ENCODE data around the gene PDE9A.
"Not testable (repeated sequence)": the region's sequence is repeated elsewhere in the genome, so short reads cannot be mapped to it uniquely, and the experiment has no call there.

Gene PDE9A

DNA sequence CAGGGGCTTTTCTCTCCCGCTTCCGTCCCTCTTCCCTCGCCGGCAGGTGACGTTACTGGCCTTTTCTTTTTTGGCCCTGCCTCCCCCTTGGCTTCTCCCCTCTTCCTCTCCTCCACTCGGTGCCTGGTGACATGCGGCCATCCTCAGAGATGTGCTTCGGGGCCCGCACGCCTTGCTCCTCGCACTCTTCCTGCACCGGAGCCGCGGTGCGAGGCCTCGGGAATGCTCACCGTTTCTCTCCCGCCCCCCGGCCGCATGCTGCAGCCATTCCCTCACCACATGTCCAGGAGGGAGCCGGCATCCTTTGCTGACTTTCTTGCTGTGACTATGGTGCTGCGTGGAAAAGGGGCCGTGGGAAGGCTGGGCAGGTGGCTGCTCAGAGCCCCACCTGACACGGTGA, 39.3 kb downstream of the PDE9A start:
- DNase-seq, result no peak

DNA sequence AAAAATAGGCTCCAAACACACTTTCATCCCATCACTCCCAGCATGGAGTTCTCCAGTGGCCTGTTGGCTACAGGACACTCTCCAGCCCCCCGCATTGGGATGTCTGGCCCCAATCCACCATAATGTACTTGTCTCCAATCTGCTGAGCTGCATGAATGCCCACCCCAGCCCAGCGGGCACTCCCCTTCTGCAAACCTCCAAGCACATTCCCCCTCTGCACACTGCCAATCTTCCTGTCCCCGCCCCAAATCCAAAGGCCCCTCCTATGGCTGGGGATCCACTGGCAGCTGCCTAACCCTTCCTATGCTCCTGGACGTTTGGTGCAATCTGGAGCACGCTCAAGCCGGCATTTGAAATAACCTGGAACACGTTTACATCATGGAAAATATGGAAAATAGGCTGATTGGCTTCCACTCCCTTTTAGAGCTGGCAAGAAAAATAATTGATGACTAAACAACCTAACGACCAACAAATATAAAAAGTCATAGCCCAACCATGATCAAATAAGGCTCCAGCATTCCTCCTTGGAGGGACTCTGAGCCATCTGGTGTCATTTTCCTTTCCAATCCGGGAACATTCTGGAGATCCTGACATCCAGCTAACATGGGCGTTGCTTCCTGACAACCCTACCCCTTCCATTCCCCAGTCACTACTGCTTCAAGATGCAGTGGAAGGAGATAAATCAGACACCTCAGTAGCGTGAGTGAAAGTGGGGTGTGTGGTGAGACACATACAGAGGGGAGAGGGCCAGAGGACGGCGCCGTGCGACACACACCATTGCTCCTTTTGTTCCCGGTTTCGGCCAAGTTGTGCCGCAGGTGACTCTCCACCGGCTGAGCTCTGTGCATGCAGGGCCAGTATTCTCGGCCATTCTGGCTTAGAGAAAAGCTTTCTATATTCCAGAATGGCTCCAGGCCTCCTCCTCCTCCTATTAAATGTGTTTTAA, 41.6 kb downstream of the PDE9A start:
- DNase-seq, result no peak

DNA sequence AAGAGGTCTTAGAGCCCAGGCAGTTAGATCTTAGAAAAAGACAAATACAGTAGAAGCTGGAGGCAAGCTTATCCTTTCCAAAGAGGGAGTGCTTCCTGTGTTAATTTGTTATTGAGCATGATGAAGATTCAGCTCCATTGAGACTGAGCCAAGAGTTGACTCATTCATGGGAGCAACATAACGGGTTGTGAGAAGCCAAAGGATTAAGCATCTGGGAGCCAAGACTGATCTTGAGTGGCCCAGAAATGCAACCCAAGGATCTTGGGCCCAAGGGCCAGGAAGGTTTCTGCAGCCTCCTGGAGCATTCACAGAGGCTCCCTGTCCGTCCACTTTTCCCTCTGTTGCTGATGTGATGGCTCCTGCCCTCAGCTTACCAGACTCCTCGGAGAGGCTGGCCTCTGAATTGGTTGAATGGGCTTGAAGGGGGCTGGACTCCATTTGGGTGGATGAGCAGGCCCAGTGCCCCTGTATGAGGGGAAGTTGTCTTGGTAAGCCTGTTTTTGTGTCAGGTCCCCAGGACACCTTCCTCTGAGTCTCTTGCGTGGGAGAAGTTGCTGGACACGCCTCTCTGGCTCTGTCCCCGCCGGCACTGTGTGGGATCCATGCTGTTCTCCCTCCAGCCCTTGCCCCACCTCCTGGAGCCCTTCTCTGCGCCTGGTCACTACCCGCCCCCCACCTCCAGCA, 42.4 kb downstream of the PDE9A start:
- DNase-seq, result no peak

DNA sequence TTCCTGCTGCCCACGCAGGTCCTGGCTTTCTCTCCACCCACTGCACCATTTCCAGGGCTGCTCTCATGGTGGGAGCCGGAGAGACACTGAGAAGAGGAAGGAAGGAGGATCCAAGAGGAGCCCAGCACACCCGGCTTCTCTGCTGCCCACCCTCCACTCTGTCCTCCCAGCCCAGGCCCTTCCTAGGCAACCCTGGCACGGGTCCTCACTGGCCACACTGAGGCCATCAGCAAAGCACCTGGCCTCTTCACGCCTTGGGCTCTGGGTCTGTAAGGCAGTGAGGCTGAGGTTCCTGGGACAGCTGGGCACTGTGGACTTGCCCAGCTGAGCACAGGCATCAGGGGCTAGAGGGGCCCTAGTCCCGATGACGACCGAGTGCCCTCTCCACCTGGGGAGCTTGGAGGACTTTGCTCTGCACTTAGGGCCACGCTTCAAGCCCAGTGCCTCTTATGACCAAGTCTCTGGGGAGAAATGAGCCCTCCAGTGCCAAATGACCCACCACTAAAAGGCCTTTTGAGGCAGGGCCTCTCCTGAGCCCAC, 43.1 kb downstream of the PDE9A start:
- no peak for DNase-seq

DNA sequence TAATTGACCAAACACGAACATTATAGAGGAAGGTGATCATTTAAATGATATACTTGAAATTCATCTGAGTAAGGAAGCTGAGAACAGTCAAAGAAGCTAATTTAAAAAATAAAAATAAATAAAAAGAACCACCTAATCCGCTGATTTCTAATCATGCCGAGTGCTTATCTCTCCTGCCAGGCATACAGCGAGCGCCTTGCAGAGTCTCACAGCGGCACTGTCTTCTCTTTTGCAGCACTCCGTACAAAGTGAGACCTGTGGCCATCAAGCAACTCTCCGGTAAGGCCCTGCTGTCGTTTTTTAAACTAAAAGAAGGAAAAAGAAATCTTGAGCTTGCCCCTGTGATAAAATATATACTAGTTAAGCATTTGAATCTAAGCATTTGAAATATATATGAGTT, 45.3 kb downstream of the PDE9A start:
- no peak for DNase-seq

DNA sequence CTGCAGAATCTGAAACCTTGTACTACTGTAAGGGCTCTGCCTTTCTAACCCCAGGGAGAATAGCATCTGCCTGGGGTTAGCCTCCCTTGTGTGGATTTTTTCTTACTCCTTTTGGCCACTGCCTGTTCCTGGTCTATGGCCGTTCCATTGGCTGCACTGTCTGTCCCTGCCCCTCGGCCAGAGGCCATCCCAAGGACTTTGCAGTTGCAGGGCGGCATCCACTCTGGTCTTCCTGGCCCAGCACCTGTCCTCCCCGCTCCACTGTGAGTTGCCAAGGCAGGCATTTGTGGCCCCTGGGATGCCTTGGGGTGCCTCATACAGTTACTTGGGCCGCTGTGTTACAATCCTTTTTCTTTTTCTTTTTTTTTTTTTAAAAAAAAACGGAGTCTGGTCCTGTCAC, 45.8 kb downstream of the PDE9A start:
- DNase-seq, result no peak

DNA sequence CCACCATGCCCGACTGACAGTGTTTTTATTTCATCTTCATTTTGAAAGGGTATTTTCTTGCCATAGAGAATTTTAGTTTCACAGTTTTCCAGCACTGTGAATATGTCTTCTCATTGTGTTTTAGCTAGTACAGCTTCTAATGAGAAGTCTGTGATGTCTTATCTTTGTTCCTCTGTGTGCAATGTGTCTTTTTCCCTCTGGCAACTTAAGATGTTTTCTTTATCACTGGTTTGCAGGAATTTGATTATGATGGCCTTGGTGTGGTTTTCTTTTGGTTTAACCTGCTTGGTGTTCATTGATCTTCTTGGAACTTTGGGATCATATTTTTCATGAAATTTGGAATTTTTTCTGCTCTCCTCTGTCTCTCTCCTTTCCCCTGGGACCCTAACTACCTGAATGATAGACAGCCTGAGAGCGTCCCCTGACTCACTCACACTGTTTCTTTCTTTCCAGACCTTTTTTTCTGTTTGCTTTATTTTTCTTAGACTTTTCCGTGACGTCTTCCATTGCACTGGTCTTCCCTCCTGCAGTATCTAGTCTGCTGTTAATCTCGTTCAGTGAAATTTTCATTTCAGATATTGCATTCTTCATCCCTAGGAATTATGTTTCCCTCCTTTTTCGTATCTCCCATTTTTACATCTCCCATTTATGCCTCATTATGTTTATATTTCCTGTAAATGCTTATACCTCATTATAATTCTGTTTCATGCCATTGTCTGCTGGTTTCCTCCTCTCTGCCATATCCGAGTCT, 48.5 kb downstream of the PDE9A start:
- no peak for DNase-seq

DNA sequence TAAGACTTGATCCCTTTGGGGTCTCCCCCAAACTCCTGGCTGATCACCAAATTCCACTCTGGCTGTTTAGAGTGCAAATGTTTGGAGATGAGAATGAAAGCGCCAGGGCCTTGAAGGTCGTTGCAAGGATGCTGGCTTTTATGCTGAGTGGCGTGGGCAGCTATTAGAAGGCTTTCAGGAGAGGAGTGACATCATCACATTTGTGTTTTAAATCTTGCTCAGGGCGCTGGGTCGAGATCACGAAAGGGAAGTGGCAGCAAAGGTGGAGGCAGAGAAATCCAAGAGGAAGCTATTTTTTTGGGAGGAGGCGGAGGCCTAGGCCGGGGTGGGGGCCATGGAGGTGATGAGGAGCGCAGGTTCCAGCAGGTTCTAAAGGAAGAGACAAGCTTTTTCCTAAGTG, 49.3 kb downstream of the PDE9A start:
- DNase-seq, result no peak

DNA sequence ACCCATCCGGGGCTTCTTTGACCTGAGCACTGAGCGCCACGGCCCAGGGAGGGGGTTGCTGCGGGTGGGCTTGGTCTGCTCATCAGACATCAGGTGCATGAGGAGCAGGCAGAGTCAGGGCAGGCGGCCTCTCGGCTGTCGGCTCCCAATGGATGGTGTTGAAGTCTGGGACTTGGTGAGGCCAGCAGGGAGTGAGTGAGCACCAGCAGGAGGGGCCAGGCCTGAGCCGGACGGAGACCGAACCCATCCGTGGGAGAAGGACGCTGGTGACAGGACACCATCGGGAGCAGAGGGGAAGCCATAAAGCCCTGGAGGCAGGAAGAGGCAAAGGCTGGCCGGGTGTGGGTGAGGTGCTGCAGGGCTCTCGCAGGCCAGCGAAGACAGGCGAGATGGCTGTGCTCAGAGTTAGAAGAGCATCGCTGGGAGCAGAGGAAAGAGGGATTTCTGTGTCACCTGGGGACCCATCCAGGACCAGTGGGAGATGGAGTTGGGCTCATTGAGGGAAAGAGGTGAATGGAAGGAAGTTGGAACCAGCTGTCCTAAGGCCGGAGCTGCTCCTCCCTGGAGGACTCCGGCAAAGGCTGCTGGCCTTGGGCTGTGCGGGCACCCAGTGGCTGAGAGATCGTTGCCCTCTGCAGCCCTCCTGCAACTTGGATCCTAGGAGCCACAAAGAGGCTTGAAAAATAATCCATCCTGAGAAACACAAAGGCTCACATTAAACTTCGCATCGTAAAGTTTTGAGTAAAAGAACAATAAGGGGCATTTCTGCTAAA, 49.9 kb downstream of the PDE9A start:
- no peak for DNase-seq

DNA sequence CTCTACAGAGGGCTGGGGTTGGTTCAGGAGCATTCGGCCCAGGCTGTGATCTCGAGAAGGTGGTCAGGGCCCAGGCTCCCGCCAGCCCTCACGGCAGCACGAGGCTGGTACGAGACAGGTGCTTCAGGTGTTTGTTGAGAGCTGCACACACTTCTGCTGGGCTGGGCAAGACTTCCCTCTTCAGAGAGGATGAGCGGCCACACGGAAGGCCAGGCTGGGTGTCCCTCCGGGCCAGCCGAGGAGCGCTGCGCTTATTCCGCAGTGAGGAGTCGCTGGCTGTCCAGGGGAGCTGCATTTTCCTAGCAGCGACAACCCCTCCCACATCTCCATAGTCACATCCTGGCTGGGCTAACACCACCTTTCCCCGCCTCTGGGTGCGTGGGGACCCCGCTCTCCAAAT, 50.5 kb downstream of the PDE9A start:
- no peak for DNase-seq

DNA sequence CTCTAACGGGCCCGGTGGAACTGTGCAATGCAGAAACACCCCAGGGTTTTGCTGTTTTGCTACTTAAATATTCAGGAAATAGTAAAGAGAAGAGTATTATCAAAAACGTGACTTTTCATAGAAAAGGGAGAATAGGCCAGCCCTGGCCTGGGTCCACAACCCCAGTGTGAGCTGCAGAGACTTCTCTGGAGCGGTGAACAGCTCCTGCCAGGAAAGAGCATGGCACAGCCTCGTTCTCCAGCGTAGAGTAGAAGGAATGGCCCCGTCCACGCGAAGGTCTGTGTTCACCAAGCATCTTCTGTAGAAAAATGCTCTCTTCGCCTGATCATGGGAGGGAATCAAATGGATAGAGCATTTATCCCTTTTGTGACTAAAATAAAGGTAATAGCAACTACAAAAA, 51.4 kb downstream of the PDE9A start:
- no peak for DNase-seq

DNA sequence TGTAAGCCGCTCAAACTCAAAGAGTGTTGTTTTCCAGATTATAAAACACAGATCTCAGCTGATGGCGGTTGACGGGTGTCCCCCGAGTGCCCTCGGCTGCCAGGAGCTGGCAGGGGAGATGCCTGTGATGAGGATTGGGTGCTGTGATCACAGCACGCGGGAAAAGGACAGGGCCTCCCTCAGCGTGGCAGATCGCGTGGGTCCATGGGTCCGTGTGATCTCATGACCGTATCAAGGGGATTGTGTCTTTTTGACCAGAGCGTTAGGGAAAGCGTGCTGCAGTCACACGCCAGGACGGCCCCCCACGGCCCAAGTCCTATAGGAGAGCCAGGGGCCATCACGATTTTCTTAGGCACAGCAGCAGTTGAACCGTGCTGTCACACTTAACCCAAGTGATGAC, 51.9 kb downstream of the PDE9A start:
- no peak for DNase-seq

DNA sequence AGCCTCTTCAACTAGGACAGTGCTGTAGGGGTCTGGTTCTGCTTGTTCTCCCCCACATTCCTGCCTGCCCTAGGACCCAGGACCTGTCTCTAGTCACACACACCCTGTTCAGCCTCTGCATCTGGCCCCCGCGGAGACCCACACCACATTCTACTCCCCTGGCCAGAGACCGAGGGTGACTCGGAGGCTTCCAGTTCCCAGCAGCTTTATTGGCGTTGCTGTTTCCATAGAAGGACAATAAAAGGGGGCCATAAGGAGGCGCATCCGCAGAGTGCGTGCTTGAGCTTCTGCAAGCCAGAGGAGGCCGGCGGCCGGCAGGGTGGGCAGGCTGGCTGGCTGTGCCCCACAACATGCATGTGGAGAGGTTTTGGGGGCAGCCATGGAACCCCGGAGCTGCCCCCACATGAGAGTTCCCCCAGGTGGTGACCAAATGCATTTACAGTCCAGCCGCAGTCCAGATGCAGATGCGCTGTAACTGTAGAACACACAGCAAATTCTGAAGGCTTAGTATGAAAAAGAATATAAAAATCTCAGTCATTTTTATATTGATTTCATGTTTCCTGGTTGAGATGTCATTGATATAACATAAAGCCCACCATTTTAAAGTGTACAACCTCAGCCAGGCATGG, 52.4 kb downstream of the PDE9A start:
- DNase-seq, result no peak

DNA sequence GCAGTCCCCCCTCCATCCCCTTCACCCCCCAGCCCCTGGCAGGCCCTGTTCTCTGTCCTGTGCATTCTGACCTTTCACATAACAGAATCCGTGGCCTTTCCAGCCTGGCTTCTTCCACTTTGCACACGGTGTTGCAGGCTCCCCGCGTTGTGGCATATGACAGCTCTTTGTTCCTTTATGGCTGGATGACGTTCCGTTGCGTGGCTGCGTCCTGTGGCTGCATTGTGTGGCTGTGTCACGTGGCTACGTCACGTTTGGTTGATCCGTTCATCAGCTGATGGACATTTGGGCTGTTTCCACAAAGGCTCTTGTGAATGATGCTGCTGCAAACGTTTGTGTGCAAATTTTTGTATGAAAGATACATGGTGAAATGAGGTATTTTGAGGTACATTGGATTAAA, 53.3 kb downstream of the PDE9A start:
- DNase-seq, result no peak

DNA sequence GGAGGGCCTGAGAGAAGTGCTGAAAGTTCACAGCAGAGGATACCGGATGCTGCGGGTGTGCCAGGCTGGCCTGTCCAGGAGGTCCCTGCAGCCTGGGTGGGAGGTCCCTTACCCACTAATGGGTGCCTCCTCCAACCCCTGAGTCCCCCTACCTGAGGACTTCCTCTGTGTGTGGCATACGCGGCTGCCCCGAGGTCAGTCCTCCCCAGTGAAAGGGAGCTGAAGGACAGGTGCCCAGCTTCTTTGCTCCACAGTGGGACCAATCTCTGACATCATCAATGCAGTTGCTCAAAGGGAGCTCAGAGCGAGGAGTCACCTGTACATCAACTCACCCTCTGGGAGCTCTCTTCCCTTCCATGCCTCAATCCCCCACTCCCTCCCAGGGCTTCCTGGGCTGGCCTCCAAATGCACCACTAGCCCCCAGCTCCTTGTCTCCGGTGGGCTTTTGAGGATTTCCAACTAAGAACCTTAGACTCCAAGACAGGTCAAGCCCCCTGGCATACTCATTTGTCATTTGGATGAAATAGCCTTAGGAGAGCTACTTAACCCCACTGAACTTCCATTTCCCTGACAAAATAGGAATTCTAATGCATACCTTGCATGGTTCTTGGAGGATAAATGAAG, 53.9 kb downstream of the PDE9A start:
- no peak for DNase-seq

DNA sequence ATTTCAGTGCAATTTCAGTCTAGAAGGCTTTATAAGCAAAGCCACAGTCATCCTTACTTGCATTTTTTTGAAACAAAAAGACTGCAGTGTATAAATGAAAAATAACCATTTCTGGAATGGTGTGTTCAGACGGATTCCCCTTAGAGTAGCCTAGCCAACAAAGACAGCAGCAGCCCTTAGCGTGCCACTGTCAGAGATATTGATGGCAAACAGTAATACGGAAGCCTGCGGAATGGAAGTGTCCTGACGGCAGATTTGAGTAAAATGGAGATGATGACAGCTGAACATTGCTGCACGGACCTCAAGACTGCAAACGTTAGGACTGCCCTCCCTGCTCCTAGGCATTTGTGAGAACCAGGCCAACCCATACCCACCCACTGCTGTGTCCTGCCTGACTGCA, 54.7 kb downstream of the PDE9A start:
- DNase-seq, result no peak

DNA sequence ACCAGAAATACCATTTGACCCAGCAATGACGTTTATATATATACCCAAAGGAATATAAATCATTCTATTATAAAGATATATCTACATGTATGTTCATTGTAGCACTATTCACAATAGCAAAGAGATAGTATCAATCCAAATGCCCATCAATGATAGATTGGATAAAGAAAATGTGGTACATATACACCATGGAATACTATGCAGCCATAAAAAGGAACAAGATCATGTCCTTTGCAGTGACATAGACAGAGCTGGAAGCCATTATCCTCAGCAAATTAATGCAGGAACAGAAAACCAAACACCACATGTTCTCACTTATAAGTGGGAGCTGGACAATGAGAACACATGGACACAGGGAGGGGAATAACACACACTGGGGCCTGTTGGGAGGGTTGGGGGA, 55.5 kb downstream of the PDE9A start:
- not testable (repeated sequence) for DNase-seq

DNA sequence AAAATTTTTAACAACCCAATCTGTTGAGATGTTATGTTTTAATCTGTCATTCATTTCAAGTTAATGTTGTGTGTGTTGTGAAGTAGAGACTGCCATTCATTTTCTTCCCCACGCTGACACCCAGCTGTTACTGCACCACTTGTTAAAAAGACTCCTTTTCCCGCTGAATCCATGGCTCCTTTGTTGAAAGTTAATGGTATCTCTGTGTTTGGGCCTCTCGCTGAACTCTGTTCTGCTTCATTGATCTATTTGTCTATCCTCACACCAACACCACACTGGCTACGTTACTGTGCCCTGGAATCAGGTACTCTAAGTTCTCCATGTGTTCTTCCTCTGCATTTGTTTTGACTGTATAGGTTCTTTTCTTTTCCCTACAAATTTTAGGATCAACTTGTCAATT, 58.2 kb downstream of the PDE9A start:
- no peak for DNase-seq

DNA sequence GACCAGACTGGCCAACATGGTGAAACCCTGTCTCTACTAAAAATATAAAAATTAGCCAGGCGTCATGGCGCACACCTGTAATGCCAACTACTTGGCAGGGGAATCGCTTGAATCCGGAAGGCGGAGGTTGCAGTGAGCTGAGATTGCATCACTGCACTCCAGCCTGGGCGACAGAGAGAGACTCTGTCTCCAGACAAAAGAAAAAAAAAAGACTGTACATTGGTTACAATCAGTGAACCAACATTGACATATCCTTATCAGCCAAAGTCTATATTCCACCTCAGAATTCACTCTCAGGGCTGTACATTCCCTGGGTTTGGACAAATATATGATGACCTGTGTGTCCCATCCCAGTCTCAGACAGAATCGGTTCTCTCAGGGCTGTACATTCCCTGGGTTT, 62.0 kb downstream of the PDE9A start:
- not testable (repeated sequence) for DNase-seq

DNA sequence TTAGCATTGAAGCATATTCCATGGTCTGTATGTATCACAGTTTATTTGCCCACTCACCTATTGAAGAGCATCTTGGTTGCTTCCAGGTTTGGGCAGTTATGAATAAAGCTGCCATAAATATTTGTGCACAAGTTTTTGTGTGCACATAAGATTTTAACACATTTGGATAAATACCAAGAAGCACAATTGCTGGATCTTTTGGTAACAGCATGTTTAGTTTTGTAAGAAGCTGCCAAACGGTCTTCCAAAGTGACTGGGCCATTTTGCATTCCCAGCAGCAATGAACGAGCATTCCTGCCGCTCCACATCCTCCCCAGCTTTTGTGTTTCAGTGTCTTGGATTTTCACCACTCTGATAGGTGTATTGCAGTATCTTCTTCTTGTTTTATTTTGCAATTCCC, 62.7 kb downstream of the PDE9A start:
- DNase-seq, result no peak

DNA sequence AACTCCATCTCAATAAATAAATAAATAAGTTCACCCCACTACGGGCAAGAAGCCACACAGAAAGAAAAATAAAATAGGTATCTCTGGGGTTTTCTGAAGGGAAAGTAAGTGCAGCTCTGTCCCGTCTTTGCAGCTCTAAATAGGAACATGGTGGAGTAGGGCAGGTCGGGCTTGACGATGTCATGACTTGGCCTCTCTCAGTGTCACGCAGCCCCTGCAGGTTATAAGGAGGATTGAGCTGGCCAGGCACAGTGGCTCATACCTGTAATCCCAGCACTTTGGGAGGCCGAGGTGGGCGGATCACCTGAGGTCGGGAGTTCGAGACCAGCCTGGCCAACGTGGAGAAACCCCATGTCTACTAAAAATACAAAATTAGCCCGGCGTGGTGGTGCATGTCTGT, 67.1 kb downstream of the PDE9A start:
- DNase-seq, result not testable (repeated sequence)
